Endothelial cell of umbilical vein (primary cell): ENCODE measurements around the gene NDUFB5. TPM values are rescaled to one million over a fixed set of nuclear protein-coding genes. Genes with fewer than 3 reads are reported as not detected.

Experiments
- BruUV-seq: library from RNA; stranded (reverse); fragments of 400-500 nt; replicated peaks from 2 replicates; lab custom pipeline; 2021; lab: Mats Ljungman, UMichigan
- CTCF ChIA-PET: fragments of 300-600, 350-600 bp; sonication (Branson Sonifier 250); formaldehyde crosslinking; loops from one replicate; lab custom pipeline; 2021; ENCODE audit warnings: antibody characterized with exemption, inconsistent platforms; lab: Charles Lee
- POLR2A ChIA-PET: fragments of 300-600, 350-600 bp; sonication (Branson Sonifier 250); formaldehyde crosslinking; loops from one replicate; lab custom pipeline; 2021; ENCODE audit warnings: antibody characterized with exemption, inconsistent platforms; lab: Charles Lee
- DNase-seq: peaks from one replicate; pipeline ENCODE4 v3.0.0-alpha.2; 2011; ENCODE audit warnings: low read depth, low spot score
- FAIRE-seq: peaks from 2 replicates; lab custom pipeline; 2011; peaks lifted over from hg19 to GRCh38; lab: Jason Lieb, UNC
- H2AFZ ChIP-seq: 2 replicates; pipeline ENCODE4 v1.6.0; 2012; ENCODE audit warnings: low read depth, low read length, control low read depth, inconsistent platforms
- H3K27ac ChIP-seq: 2 replicates; pipeline ENCODE4 v1.5.1; 2011; ENCODE audit warnings: low read depth, mild to moderate bottlenecking, control low read depth, low read length, moderate library complexity; ENCODE audit not compliant: insufficient read depth
- H3K27me3 ChIP-seq, 2 experiments: 2 replicates each; pipeline versions ENCODE4 v1.6.0 to v1.6.1; 2011; ENCODE audit warnings: low read length in 2 of 2, mixed read lengths in 1 of 2; ENCODE audit not compliant: control insufficient read depth in 2 of 2, insufficient read depth in 2 of 2
- H3K36me3 ChIP-seq, 2 experiments: 2 replicates in 1 of 2; 3 replicates in 1 of 2; pipeline ENCODE4 v1.5.1; 2011; ENCODE audit warnings: low read length in 2 of 2, mild to moderate bottlenecking in 1 of 2, moderate library complexity in 1 of 2; ENCODE audit not compliant: control insufficient read depth in 2 of 2, insufficient read depth in 2 of 2; ENCODE audit errors: extremely low read depth in 1 of 2
- H3K4me1 ChIP-seq: 3 replicates; pipeline ENCODE4 v1.5.1; 2011; ENCODE audit warnings: mild to moderate bottlenecking, low read length; ENCODE audit not compliant: control insufficient read depth, insufficient read depth; ENCODE audit errors: extremely low read depth
- H3K4me2 ChIP-seq: 2 replicates; pipeline ENCODE4 v1.6.1; 2011; ENCODE audit warnings: low read length, control low read depth, mixed read lengths; ENCODE audit not compliant: insufficient read depth
- H3K4me3 ChIP-seq, 3 experiments: fragments of 200-600 bp in 1 of 3; sonication (generic), shearing (Covaris generic) in 1 of 3; replicated peaks in 1 of 3; 2 replicates each; pipeline ENCODE4 v1.5.1; 2011 to 2016; ENCODE audit warnings: control low read depth in 3 of 3, low read length in 3 of 3, mild to moderate bottlenecking in 2 of 3, inconsistent platforms in 1 of 3, low read depth in 1 of 3, moderate library complexity in 1 of 3; ENCODE audit not compliant: insufficient read depth in 1 of 3
- H3K79me2 ChIP-seq: 2 replicates; pipeline ENCODE4 v1.6.0; 2012; ENCODE audit warnings: low read length, inconsistent platforms; ENCODE audit not compliant: control insufficient read depth, insufficient read depth
- H3K9ac ChIP-seq: replicated peaks from 2 replicates; pipeline ENCODE3; 2011; ENCODE audit warnings: low read length, control low read depth; ENCODE audit not compliant: insufficient read depth; ENCODE audit errors: extremely low read depth
- H3K9me1 ChIP-seq: replicated peaks from 3 replicates; pipeline ENCODE4 v1.6.0; 2011; ENCODE audit warnings: mild to moderate bottlenecking, low read length; ENCODE audit not compliant: control insufficient read depth, insufficient read depth; ENCODE audit errors: extremely low read depth
- H3K9me3 ChIP-seq: replicated peaks from 2 replicates; pipeline ENCODE4 v1.5.1; 2012; ENCODE audit warnings: low read length, inconsistent platforms; ENCODE audit not compliant: control insufficient read depth, insufficient read depth
- H4K20me1 ChIP-seq: replicated peaks from 2 replicates; pipeline ENCODE3; 2011; ENCODE audit warnings: mild to moderate bottlenecking, low read length; ENCODE audit not compliant: control insufficient read depth, insufficient read depth; ENCODE audit errors: extremely low read depth
- CTCF ChIP-seq, 2 donors: IDR thresholded peaks; 1 replicate in 1 of 2; 2 replicates in 1 of 2; pipeline ENCODE4 v1.5.1; 2011; ENCODE audit warnings: low read length in 2 of 2, mild to moderate bottlenecking in 2 of 2, moderate library complexity in 2 of 2, control low read depth in 1 of 2, inconsistent platforms in 1 of 2, low read depth in 1 of 2; ENCODE audit not compliant: insufficient read depth in 1 of 2; ENCODE audit errors: extremely low read depth in 1 of 2
- EZH2 ChIP-seq: IDR thresholded peaks from 2 replicates; pipeline ENCODE4 v1.6.1; 2012; ENCODE audit warnings: borderline replicate concordance, low read depth, mild to moderate bottlenecking, moderate library complexity, low read length, inconsistent platforms; ENCODE audit not compliant: severe bottlenecking
- FOS ChIP-seq: IDR thresholded peaks from 2 replicates; pipeline ENCODE4 v1.6.1; 2011; ENCODE audit warnings: mild to moderate bottlenecking, low read length, moderate library complexity, borderline replicate concordance; ENCODE audit not compliant: insufficient read depth
- JUN ChIP-seq: IDR thresholded peaks from 2 replicates; pipeline ENCODE4 v1.6.1; 2011; ENCODE audit warnings: borderline replicate concordance, low read depth; ENCODE audit not compliant: insufficient read length, insufficient read depth
- MYC ChIP-seq: IDR thresholded peaks from one replicate; pipeline ENCODE4 v1.6.1; 2011; ENCODE audit warnings: mild to moderate bottlenecking, low read depth, low read length
- POLR2A ChIP-seq: IDR thresholded peaks from 2 replicates; pipeline ENCODE4 v1.6.1; 2012; ENCODE audit warnings: low read depth, mild to moderate bottlenecking, control low read depth, low read length
- POLR2AphosphoS5 ChIP-seq: IDR thresholded peaks from 2 replicates; pipeline ENCODE4 v1.6.1; 2012; ENCODE audit warnings: low read depth, mild to moderate bottlenecking, control low read depth, low read length, moderate library complexity; ENCODE audit not compliant: insufficient read depth
- dilution Hi-C: fragments of 300-500 bp; cut with MboI; formaldehyde crosslinking; loops from one replicate; pipeline ENCODE4 v1.15.0; 2019; ENCODE audit warnings: low sequenced_read_pairs; ENCODE audit not compliant: extremely low pct_ligation_motif_present
- intact Hi-C: fragments of 100-400 bp; cut with micrococcal nuclease; formaldehyde crosslinking; loops from one replicate; pipeline ENCODE4 v1.10.0; 2022
- polyA plus RNA-seq, 4 experiments: library from polyadenylated mRNA; depleted of rRNA in 3 of 4; stranded (reverse) in 3 of 4; unstranded in 1 of 4; fragments of >200 nt; gene quantifications; 2 replicates each; pipeline versions ENCODE4 v1.2.1 to v1.2.3, GENCODE V29; 2011 to 2012; ENCODE audit warnings: missing spikeins in 1 of 4
- total RNA-seq: library from RNA; stranded (reverse); gene quantifications from 2 replicates; pipeline ENCODE4 v1.2.3, GENCODE V29; 2021
- TF ChIP-seq, protein P1 (sequence below): IDR thresholded peaks from 2 replicates; pipeline ENCODE4 v1.6.1; 2011; ENCODE audit not compliant: insufficient read depth, insufficient read length

NDUFB5 gene
- total and polyA plus RNA-seq, 2 donors (not counting 3 experiments of a cell fraction or from before 2014, with no cell fraction given) = 48.2 to 74.9 TPM

- dilution Hi-C loops = no loop called here
- BruUV-seq = no TSS peak
- FAIRE-seq = no peak
Observed at GRCh38 chr3:179606534-179607085, 2.0 kb downstream of the NDUFB5 start.

More at GRCh38 chr3:179606534-179607085, 2.0 kb downstream of the NDUFB5 start:
- Histone ChIP-seq H3K9me3 (no peaks in the 10 kb centered on the region), H3K9ac (no peak overlapping the region), H2AFZ (no peak overlapping the region), H3K4me1 (peaks cover 14% of the 10 kb centered on the region), H3K27me3 (no peaks in the 10 kb centered on the region), H3K4me3 (no peak overlapping the region), H3K27ac (no peak overlapping the region), H3K9me1 (no peaks in the 10 kb centered on the region), H3K36me3 (peaks cover 0 to under 1% of the 10 kb centered on the region in 2 experiments), H3K4me2 (no peak overlapping the region), H3K79me2 (peaks cover 34% of the 10 kb centered on the region), H4K20me1 (no peaks in the 10 kb centered on the region)
- intact Hi-C loops = loop anchor here (10.0 kb wide), 1 partner anchor 998 kb away; the partner anchor contains the start of gene TTC14
- CTCF ChIA-PET = interaction anchor here (1.6 kb wide), 1 partner anchor 43 kb away, joined by 5 read pairs; no protein-coding TSS in a partner anchor
- no peak for DNase-seq
- no peak for TF ChIP-seq EZH2
- TF ChIP-seq POLR2AphosphoS5 = no peak
- TF ChIP-seq MYC = no peak
- no peak for TF ChIP-seq POLR2A
- TF ChIP-seq FOS = no peak
- TF ChIP-seq JUN = no peak
- TF ChIP-seq, protein P1, sequence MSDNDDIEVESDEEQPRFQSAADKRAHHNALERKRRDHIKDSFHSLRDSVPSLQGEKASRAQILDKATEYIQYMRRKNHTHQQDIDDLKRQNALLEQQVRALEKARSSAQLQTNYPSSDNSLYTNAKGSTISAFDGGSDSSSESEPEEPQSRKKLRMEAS = no peak
- TF ChIP-seq CTCF (IDR thresholded peaks at IDR 0.05; ENCODE audit: extremely low read depth in 1 of 2, insufficient read depth in 1 of 2, low read depth in 1 of 2, low read length in 2 of 2) = no peak
- POLR2A ChIA-PET = no interaction called here
